ENCODE measurements around the gene UBASH3A. TPM values are rescaled to one million over a fixed set of nuclear protein-coding genes. Genes with fewer than 3 reads are reported as not detected.

Gene UBASH3A
- total RNA-seq, 1 experiment from 2014 or later, result 0.07 TPM

DNA sequence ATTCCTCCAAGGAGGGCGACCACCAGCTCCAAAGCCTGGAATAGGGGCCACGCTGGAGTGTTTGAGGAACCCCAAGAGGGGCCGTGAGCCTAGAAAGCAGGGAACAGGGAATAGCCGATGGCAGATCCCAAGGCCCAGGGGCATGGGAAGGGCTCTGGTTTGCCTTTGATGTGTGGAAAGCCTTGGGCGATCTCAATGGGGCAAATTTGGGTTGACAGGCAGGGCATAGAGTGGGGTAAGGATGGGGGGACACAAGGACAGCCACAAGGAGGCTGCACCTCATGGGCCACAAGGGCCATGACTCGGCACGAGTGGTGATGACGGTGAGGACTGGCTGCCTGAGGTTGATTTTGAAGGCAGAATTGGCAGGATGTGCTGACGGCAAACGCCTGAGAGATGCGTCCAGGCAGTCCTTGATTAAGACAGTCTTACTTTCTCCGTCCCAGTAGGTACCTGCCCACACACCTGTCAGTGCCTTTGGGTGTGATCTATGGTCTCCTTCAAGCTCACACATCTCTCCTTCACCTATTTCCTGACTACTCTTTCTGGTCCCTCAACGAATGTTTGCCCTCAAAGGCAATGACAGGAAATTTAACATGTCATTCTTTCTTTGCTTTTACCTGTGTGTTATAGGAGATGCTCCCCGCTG, 5.8 kb upstream of the UBASH3A start:
- Histone ChIP-seq H3K9me3 (ENCODE audit: control insufficient read depth in 1 of 2, insufficient read depth in 1 of 2, low read depth in 1 of 2, low read length in 2 of 2) (no peaks in the 10 kb centered on the region), H3K27ac (ENCODE audit: low read depth, low read length) (no peak overlapping the region), H3K9me2 (ENCODE audit: insufficient read depth) (no peaks in the 10 kb centered on the region), H3K27me3 (ENCODE audit: insufficient read depth, low read length) (no peaks in the 10 kb centered on the region), H3K4me1 (ENCODE audit: control insufficient read depth in 1 of 2, insufficient read depth in 2 of 2, low read length in 2 of 2) (no peaks in the 10 kb centered on the region), H3K36me3 (ENCODE audit: control insufficient read depth in 1 of 2, insufficient read depth in 2 of 2, low read length in 2 of 2) (no peaks in the 10 kb centered on the region), H4K20me1 (ENCODE audit: insufficient read depth) (no peaks in the 10 kb centered on the region), H3K9ac (ENCODE audit: low read length) (no peak overlapping the region), H2AFZ (ENCODE audit: low read depth, low read length, poor library complexity, severe bottlenecking) (no peak overlapping the region), H3K4me2 (ENCODE audit: low read length) (no peak overlapping the region), H3K4me3 (replicated peaks in 1 of 2; ENCODE audit: low read depth in 1 of 2, low read length in 2 of 2) (no peak overlapping the region), H3K79me2 (ENCODE audit: insufficient read depth, low read length) (no peaks in the 10 kb centered on the region)
- RAD21 ChIA-PET (ENCODE audit: low non-redundant PET in 1 of 2, low total read pairs in 2 of 2, uncharacterized antibody in 2 of 2, unreplicated experiment in 2 of 2), result no interaction called here
- CTCF ChIA-PET, result interaction anchor here (1.4 kb wide), 1 partner anchor 13 kb away, joined by 4 read pairs; no protein-coding TSS in a partner anchor
- no TSS peak for BruUV-seq (replicated peaks)
- POLR2A ChIA-PET, result no interaction called here
- intact Hi-C loops (cut with micrococcal nuclease), result no loop called here
- ATAC-seq (no peak), DNase-seq (ENCODE audit: low read depth, low spot score) (no peak)
- TF ChIP-seq SP1 (IDR thresholded peaks at IDR 0.05; ENCODE audit: low read depth), result no peak
- no peak for TF ChIP-seq EZH2 (IDR thresholded peaks at IDR 0.05)
- TF ChIP-seq TCF7L2 (IDR thresholded peaks at IDR 0.05; ENCODE audit: borderline replicate concordance, extremely low read depth, insufficient read depth, insufficient read length), result no peak
- no peak for TF ChIP-seq ELF1 (IDR thresholded peaks at IDR 0.05; ENCODE audit: borderline replicate concordance, low read depth)
- TF ChIP-seq, protein P1, sequence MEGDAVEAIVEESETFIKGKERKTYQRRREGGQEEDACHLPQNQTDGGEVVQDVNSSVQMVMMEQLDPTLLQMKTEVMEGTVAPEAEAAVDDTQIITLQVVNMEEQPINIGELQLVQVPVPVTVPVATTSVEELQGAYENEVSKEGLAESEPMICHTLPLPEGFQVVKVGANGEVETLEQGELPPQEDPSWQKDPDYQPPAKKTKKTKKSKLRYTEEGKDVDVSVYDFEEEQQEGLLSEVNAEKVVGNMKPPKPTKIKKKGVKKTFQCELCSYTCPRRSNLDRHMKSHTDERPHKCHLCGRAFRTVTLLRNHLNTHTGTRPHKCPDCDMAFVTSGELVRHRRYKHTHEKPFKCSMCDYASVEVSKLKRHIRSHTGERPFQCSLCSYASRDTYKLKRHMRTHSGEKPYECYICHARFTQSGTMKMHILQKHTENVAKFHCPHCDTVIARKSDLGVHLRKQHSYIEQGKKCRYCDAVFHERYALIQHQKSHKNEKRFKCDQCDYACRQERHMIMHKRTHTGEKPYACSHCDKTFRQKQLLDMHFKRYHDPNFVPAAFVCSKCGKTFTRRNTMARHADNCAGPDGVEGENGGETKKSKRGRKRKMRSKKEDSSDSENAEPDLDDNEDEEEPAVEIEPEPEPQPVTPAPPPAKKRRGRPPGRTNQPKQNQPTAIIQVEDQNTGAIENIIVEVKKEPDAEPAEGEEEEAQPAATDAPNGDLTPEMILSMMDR (IDR thresholded peaks at IDR 0.05 in 2 of 3, conservative IDR thresholded peaks at IDR 0.05 in 1 of 3; ENCODE audit: borderline replicate concordance in 1 of 3, insufficient read depth in 1 of 3, low read depth in 2 of 3, low read length in 2 of 3), result no peak
- TF ChIP-seq, protein P2, sequence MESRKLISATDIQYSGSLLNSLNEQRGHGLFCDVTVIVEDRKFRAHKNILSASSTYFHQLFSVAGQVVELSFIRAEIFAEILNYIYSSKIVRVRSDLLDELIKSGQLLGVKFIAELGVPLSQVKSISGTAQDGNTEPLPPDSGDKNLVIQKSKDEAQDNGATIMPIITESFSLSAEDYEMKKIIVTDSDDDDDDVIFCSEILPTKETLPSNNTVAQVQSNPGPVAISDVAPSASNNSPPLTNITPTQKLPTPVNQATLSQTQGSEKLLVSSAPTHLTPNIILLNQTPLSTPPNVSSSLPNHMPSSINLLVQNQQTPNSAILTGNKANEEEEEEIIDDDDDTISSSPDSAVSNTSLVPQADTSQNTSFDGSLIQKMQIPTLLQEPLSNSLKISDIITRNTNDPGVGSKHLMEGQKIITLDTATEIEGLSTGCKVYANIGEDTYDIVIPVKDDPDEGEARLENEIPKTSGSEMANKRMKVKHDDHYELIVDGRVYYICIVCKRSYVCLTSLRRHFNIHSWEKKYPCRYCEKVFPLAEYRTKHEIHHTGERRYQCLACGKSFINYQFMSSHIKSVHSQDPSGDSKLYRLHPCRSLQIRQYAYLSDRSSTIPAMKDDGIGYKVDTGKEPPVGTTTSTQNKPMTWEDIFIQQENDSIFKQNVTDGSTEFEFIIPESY (IDR thresholded peaks at IDR 0.05; ENCODE audit: extremely low read depth, insufficient replicate concordance, low read length), result no peak
- no peak for TF ChIP-seq SIN3A (IDR thresholded peaks at IDR 0.05; ENCODE audit: low read depth)
- no peak for TF ChIP-seq POLR2A (IDR thresholded peaks at IDR 0.05; ENCODE audit: borderline replicate concordance, extremely low read depth, insufficient read depth, insufficient read length)
- TF ChIP-seq, protein P3, sequence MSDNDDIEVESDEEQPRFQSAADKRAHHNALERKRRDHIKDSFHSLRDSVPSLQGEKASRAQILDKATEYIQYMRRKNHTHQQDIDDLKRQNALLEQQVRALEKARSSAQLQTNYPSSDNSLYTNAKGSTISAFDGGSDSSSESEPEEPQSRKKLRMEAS (IDR thresholded peaks at IDR 0.05), result no peak
- no peak for TF ChIP-seq RAD21 (IDR thresholded peaks at IDR 0.05; ENCODE audit: low read depth)
- TF ChIP-seq, protein P4, sequence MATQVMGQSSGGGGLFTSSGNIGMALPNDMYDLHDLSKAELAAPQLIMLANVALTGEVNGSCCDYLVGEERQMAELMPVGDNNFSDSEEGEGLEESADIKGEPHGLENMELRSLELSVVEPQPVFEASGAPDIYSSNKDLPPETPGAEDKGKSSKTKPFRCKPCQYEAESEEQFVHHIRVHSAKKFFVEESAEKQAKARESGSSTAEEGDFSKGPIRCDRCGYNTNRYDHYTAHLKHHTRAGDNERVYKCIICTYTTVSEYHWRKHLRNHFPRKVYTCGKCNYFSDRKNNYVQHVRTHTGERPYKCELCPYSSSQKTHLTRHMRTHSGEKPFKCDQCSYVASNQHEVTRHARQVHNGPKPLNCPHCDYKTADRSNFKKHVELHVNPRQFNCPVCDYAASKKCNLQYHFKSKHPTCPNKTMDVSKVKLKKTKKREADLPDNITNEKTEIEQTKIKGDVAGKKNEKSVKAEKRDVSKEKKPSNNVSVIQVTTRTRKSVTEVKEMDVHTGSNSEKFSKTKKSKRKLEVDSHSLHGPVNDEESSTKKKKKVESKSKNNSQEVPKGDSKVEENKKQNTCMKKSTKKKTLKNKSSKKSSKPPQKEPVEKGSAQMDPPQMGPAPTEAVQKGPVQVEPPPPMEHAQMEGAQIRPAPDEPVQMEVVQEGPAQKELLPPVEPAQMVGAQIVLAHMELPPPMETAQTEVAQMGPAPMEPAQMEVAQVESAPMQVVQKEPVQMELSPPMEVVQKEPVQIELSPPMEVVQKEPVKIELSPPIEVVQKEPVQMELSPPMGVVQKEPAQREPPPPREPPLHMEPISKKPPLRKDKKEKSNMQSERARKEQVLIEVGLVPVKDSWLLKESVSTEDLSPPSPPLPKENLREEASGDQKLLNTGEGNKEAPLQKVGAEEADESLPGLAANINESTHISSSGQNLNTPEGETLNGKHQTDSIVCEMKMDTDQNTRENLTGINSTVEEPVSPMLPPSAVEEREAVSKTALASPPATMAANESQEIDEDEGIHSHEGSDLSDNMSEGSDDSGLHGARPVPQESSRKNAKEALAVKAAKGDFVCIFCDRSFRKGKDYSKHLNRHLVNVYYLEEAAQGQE (IDR thresholded peaks at IDR 0.05; ENCODE audit: low read depth), result no peak
- no peak for TF ChIP-seq ZFX (IDR thresholded peaks at IDR 0.05)

Measured in HCT116 (cell line).